ENCODE results near the gene ITPRIPL1. TPM values are rescaled to one million over a fixed set of nuclear protein-coding genes. Genes with fewer than 3 reads are reported as not detected.

Gene ITPRIPL1
- total and polyA plus RNA-seq, 2 of the 8 experiments (the other 6 are each of a cell fraction or from before 2014, with no cell fraction given) = 10.6 to 16.1 TPM

GRCh38 chr2:96318723-96319122, 6.4 kb upstream of the ITPRIPL1 start:
- no peak overlapping the region for H2BK20ac ChIP-seq (ENCODE audit: low read length)
- peaks cover 3 to 37% (median 29%) of the 10 kb centered on the region in 4 experiments for H3K27me3 ChIP-seq (replicated peaks in 1 of 4; ENCODE audit: control insufficient read depth in 3 of 4, extremely low read depth in 1 of 4, insufficient read depth in 3 of 4, low read length in 3 of 4)
- H3K23ac ChIP-seq (ENCODE audit: insufficient read length) = no peak overlapping the region
- ChIA-PET POLR2A (ENCODE audit: partially characterized antibody) (interaction anchor here (0.9 to 3.5 kb wide), 2 partner anchors 14 to 27 kb away, joined by 3 to 28 read pairs; partner anchors contain the start of gene SNRNP200), CTCF (ENCODE audit: partially characterized antibody) (interaction anchor here (3.6 kb wide), 1 partner anchor 26 kb away, joined by 16 read pairs; no protein-coding TSS in a partner anchor)
- TF ChIP-seq CTBP2 (IDR thresholded peaks at IDR 0.05; ENCODE audit: borderline replicate concordance, insufficient read depth, insufficient read length, low read length) = no peak
- no peak for TF ChIP-seq SP2 (IDR thresholded peaks at IDR 0.05; ENCODE audit: low read length)
- TF ChIP-seq SRF (IDR thresholded peaks at IDR 0.05; ENCODE audit: low read depth, low read length) = no peak
- no peak for TF ChIP-seq RAD21 (IDR thresholded peaks at IDR 0.05 in 1 of 2, conservative IDR thresholded peaks at IDR 0.05 in 1 of 2; ENCODE audit: low read depth in 2 of 2, low read length in 2 of 2)
- no peak for TF ChIP-seq KDM5A (IDR thresholded peaks at IDR 0.05; ENCODE audit: low read length)
- no peak overlapping the region for H3K27ac ChIP-seq (ENCODE audit: low read depth, low read length)
- FAIRE-seq (no peak), DNase-seq (ENCODE audit: low read depth in 1 of 2, low spot score in 2 of 2) (no peak)
- peaks cover 0 to 3% (median 0%) of the 10 kb centered on the region in 4 experiments; a peak in 1 of 7 replicates for H3K4me1 ChIP-seq (replicated peaks in 1 of 4; ENCODE audit: control insufficient read depth in 3 of 4, insufficient read depth in 4 of 4, low read length in 3 of 4)
- no peak overlapping the region for H4K5ac ChIP-seq (ENCODE audit: insufficient read length, low read depth, low read length)
- H3K9me3 ChIP-seq (ENCODE audit: insufficient read depth in 2 of 2, low read depth in 1 of 2, low read length in 1 of 2) = no peaks in the 10 kb centered on the region
- H4K20me1 ChIP-seq (replicated peaks in 1 of 2; ENCODE audit: control insufficient read depth in 1 of 2, insufficient read depth in 2 of 2, low read length in 2 of 2) = no peaks in the 10 kb centered on the region
- H3K14ac ChIP-seq (ENCODE audit: insufficient read length) = no peak overlapping the region
- no peak overlapping the region for H3K4me2 ChIP-seq (ENCODE audit: insufficient read depth in 1 of 2, low read depth in 2 of 2, low read length in 2 of 2)
- no peak overlapping the region for H3K56ac ChIP-seq (replicated peaks; ENCODE audit: insufficient read length, low read depth, low read length)
- H2BK12ac ChIP-seq (ENCODE audit: low read depth, low read length) = no peak overlapping the region
- H3K79me2 ChIP-seq (ENCODE audit: control insufficient read depth in 1 of 2, insufficient read depth in 2 of 2, low read length in 2 of 2) = no peaks in the 10 kb centered on the region
- H2AFZ ChIP-seq (ENCODE audit: low read length) = no peak overlapping the region
- H2BK5ac ChIP-seq (ENCODE audit: low read depth, low read length) = no peak overlapping the region
- 90% methylated on average over 4 of the region's 4 CpGs; no CpG with 5 or more reads in 1 of the 2 experiments for WGBS, 2 experiments (ENCODE audit: extremely low coverage in 1 of 2, insufficient coverage in 1 of 2, insufficient read length in 1 of 2, insufficient replicate concordance in 2 of 2, low coverage in 1 of 2, low lambda C conversion rate in 2 of 2, missing lambda C conversion rate in 1 of 2)
- no peak overlapping the region for H2BK15ac ChIP-seq (ENCODE audit: low read length)
- H3K4me3 ChIP-seq (ENCODE audit: extremely low read depth in 1 of 4, insufficient read depth in 2 of 4, low read depth in 3 of 4, low read length in 4 of 4) = no peak overlapping the region
- no peak overlapping the region; the same call in 1 of the 2 replicates for H4K8ac ChIP-seq (ENCODE audit: extremely low read depth, insufficient read depth, low read length)
- H3K18ac ChIP-seq (ENCODE audit: extremely low read depth, low read length) = no peak overlapping the region
- no peak overlapping the region for H2BK120ac ChIP-seq (replicated peaks; ENCODE audit: low read depth, low read length)
- H2AK5ac ChIP-seq (ENCODE audit: low read depth, low read length) = no peak overlapping the region
- no peaks in the 10 kb centered on the region for H3K79me1 ChIP-seq (ENCODE audit: low read depth, low read length)
- H3K9ac ChIP-seq (replicated peaks in 1 of 4; ENCODE audit: extremely low read depth in 1 of 4, low read depth in 3 of 4, low read length in 3 of 4) = no peak overlapping the region
- H3K36me3 ChIP-seq (ENCODE audit: control insufficient read depth in 2 of 4, insufficient read depth in 4 of 4, low read length in 3 of 4) = no peaks in the 10 kb centered on the region
- H4K91ac ChIP-seq (replicated peaks; ENCODE audit: insufficient read length, low read length) = no peak overlapping the region
- peaks cover 12% of the 10 kb centered on the region; the same call in 1 of the 2 replicates for H3K23me2 ChIP-seq (ENCODE audit: low read depth, low read length)
- H3K4ac ChIP-seq (replicated peaks; ENCODE audit: insufficient read length, low read depth, low read length) = no peak overlapping the region

All from H1 (cell line).